Measurements from ENCODE around the gene TMEM231.

GRCh38 chr16:75555707-75556430, at the start of gene TMEM231:
- TF ChIP-seq CTCF (IDR thresholded peaks at IDR 0.05) (no peak), REST (IDR thresholded peaks at IDR 0.05; ENCODE audit: insufficient read depth in 1 of 2, low read depth in 2 of 2, low read length in 1 of 2) (no peak), SIN3A (IDR thresholded peaks at IDR 0.05; ENCODE audit: borderline replicate concordance, insufficient read depth, low read depth, low read length) (no peak)
